Measurements from ENCODE around the gene MGST2.

The MGST2 gene

GRCh38 chr4:139738846-139739613 is 73.4 kb downstream of the MGST2 start:
- no peak overlapping the region for H3K27ac Mint-ChIP-seq
- peaks cover 70% of the 10 kb centered on the region for H3K4me1 Mint-ChIP-seq (ENCODE audit: low read depth)
- no peaks in the 10 kb centered on the region for H3K9me3 Mint-ChIP-seq
- intact Hi-C loops (cut with micrococcal nuclease), result loop anchor here (10.0 kb wide), 1 partner anchor 416 kb away; the partner anchor contains the start of gene MAML3
- no peak overlapping the region for H3K4me3 Mint-ChIP-seq
- H3K36me3 Mint-ChIP-seq (ENCODE audit: low read depth), result no peaks in the 10 kb centered on the region
- peaks cover 10% of the 10 kb centered on the region for H3K27me3 Mint-ChIP-seq

DNA sequence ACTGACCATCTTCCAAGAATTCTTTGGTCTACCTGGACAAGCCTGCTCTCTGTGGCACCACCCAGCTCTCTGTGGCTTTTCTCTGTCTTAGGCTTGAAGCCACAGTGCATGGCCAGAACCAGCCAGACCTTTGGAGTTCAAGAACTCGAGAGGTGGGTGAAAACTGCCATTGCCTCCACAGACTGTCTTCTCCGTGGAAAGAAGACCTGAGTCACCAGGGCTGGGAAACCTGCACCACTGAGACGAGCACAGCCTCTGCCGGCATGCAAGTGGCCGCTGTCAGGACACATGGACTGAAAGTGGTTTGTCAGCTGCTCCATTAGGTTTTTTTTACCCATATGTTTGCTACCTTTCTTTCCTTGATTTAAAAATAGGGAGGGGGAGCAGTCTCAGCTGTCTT is 74.5 kb downstream of the MGST2 start:
- Mint-ChIP-seq H3K4me1 (ENCODE audit: low read depth) (peaks cover 59% of the 10 kb centered on the region), H3K36me3 (ENCODE audit: low read depth) (no peaks in the 10 kb centered on the region), H3K9me3 (no peaks in the 10 kb centered on the region), H3K27me3 (peaks cover 9% of the 10 kb centered on the region), H3K27ac (peak overlapping the region; percentile 69), H3K4me3 (no peak overlapping the region)
- intact Hi-C loops (cut with micrococcal nuclease), result no loop called here

- intact Hi-C loops (cut with micrococcal nuclease), result no loop called here
- Mint-ChIP-seq H3K9me3 (no peaks in the 10 kb centered on the region), H3K27me3 (peaks cover 7% of the 10 kb centered on the region), H3K36me3 (ENCODE audit: low read depth) (no peaks in the 10 kb centered on the region), H3K4me1 (ENCODE audit: low read depth) (peaks cover 55% of the 10 kb centered on the region), H3K4me3 (no peak overlapping the region), H3K27ac (peak overlapping the region; percentile 69)
These were observed 75.0 kb downstream of the MGST2 start for GRCh38 chr4:139740531-139741041.

GRCh38 chr4:139743027-139743426 is 77.4 kb downstream of the MGST2 start:
- peaks cover 34% of the 10 kb centered on the region for H3K4me1 Mint-ChIP-seq (ENCODE audit: low read depth)
- H3K9me3 Mint-ChIP-seq, result no peaks in the 10 kb centered on the region
- peak overlapping the region; percentile 35 for H3K27ac Mint-ChIP-seq
- intact Hi-C loops (cut with micrococcal nuclease), result no loop called here
- H3K4me3 Mint-ChIP-seq, result no peak overlapping the region
- H3K27me3 Mint-ChIP-seq, result no peaks in the 10 kb centered on the region
- no peaks in the 10 kb centered on the region for H3K36me3 Mint-ChIP-seq (ENCODE audit: low read depth)

GRCh38 chr4:139744232-139744631 is 78.6 kb downstream of the MGST2 start:
- Mint-ChIP-seq H3K27me3 (no peaks in the 10 kb centered on the region), H3K4me1 (ENCODE audit: low read depth) (peaks cover 38% of the 10 kb centered on the region), H3K9me3 (no peaks in the 10 kb centered on the region), H3K4me3 (no peak overlapping the region), H3K27ac (no peak overlapping the region), H3K36me3 (ENCODE audit: low read depth) (no peaks in the 10 kb centered on the region)
- intact Hi-C loops (cut with micrococcal nuclease), result no loop called here

GRCh38 chr4:139745111-139745639 is 79.6 kb downstream of the MGST2 start:
- H3K4me1 Mint-ChIP-seq (ENCODE audit: low read depth), result peaks cover 34% of the 10 kb centered on the region

GRCh38 chr4:139746431-139747171 is 81.0 kb downstream of the MGST2 start:
- Mint-ChIP-seq H3K9me3 (no peaks in the 10 kb centered on the region), H3K27ac (no peak overlapping the region), H3K36me3 (ENCODE audit: low read depth) (no peaks in the 10 kb centered on the region), H3K27me3 (no peaks in the 10 kb centered on the region), H3K4me1 (ENCODE audit: low read depth) (peaks cover 21% of the 10 kb centered on the region), H3K4me3 (no peak overlapping the region)
- intact Hi-C loops (cut with micrococcal nuclease), result no loop called here

More at GRCh38 chr4:139745111-139745639, 79.6 kb downstream of the MGST2 start:
- no peak overlapping the region for H3K4me3 Mint-ChIP-seq
- no peaks in the 10 kb centered on the region for H3K27me3 Mint-ChIP-seq
- no peak overlapping the region for H3K27ac Mint-ChIP-seq
- no peaks in the 10 kb centered on the region for H3K9me3 Mint-ChIP-seq
- intact Hi-C loops (cut with micrococcal nuclease), result no loop called here
- H3K36me3 Mint-ChIP-seq (ENCODE audit: low read depth), result no peaks in the 10 kb centered on the region

- intact Hi-C loops (cut with micrococcal nuclease), result no loop called here
- Mint-ChIP-seq H3K4me1 (ENCODE audit: low read depth) (peaks cover 5% of the 10 kb centered on the region), H3K36me3 (ENCODE audit: low read depth) (no peaks in the 10 kb centered on the region), H3K27ac (no peak overlapping the region), H3K27me3 (no peaks in the 10 kb centered on the region), H3K9me3 (no peaks in the 10 kb centered on the region), H3K4me3 (no peak overlapping the region)
These were observed 83.7 kb downstream of the MGST2 start for GRCh38 chr4:139749338-139749737.

- no peaks in the 10 kb centered on the region for H3K27me3 Mint-ChIP-seq
- no peak overlapping the region for H3K27ac Mint-ChIP-seq
- H3K4me3 Mint-ChIP-seq, result no peak overlapping the region
- H3K36me3 Mint-ChIP-seq (ENCODE audit: low read depth), result no peaks in the 10 kb centered on the region
- H3K9me3 Mint-ChIP-seq, result no peaks in the 10 kb centered on the region
- H3K4me1 Mint-ChIP-seq (ENCODE audit: low read depth), result peaks cover 5% of the 10 kb centered on the region
- intact Hi-C loops (cut with micrococcal nuclease), result no loop called here
These were observed 84.3 kb downstream of the MGST2 start for GRCh38 chr4:139749835-139750498.

- Mint-ChIP-seq H3K9me3 (no peaks in the 10 kb centered on the region), H3K4me3 (no peak overlapping the region), H3K36me3 (ENCODE audit: low read depth) (no peaks in the 10 kb centered on the region), H3K27ac (no peak overlapping the region), H3K4me1 (ENCODE audit: low read depth) (no peaks in the 10 kb centered on the region), H3K27me3 (no peaks in the 10 kb centered on the region)
- intact Hi-C loops (cut with micrococcal nuclease), result no loop called here
These were observed 88.1 kb downstream of the MGST2 start for GRCh38 chr4:139753686-139754085.

Measured in dendritic cell treated with granulocyte-macrophage colony-stimulating factor and Interleukin-4, amounts not matched to agents 40 ng/mL and 50 ng/mL, for 4 days (primary cell).